Putamen (tissue), 1 donor: ENCODE data around the gene ST7.

Source experiments
- DNase-seq: peaks from one replicate; pipeline ENCODE4 v3.0.0-alpha.2; 2016; ENCODE audit warnings: low spot score

Gene ST7

GRCh38 chr7:117157241-117158209 is 204.2 kb downstream of the ST7 start:
- peak; percentile 65 for DNase-seq

GRCh38 chr7:117158941-117159697 is 205.8 kb downstream of the ST7 start:
- DNase-seq = no peak

- DNase-seq = no peak
Measured at GRCh38 chr7:117163101-117163500, 209.8 kb downstream of the ST7 start.

- no peak for DNase-seq
Measured at GRCh38 chr7:117164620-117165019, 211.3 kb downstream of the ST7 start.

GRCh38 chr7:117165656-117166055 is 212.4 kb downstream of the ST7 start:
- no peak for DNase-seq

- no peak for DNase-seq
Measured at GRCh38 chr7:117169907-117170306, 216.6 kb downstream of the ST7 start.

- DNase-seq = no peak
Measured at GRCh38 chr7:117171106-117171505, 217.8 kb downstream of the ST7 start.

GRCh38 chr7:117172283-117172682 is 219.0 kb downstream of the ST7 start:
- DNase-seq = no peak

GRCh38 chr7:117173035-117173770 is 219.9 kb downstream of the ST7 start:
- no peak for DNase-seq

- DNase-seq = no peak
Measured at GRCh38 chr7:117176206-117176605, 222.9 kb downstream of the ST7 start.

- no peak for DNase-seq
Measured at GRCh38 chr7:117178600-117178999, 225.3 kb downstream of the ST7 start.

- DNase-seq = no peak
Measured at GRCh38 chr7:117179701-117180100, 226.4 kb downstream of the ST7 start.

- DNase-seq = no peak
Measured at GRCh38 chr7:117183729-117184128, 230.4 kb downstream of the ST7 start.

- DNase-seq = no peak
Measured at GRCh38 chr7:117184367-117184766, 231.1 kb downstream of the ST7 start.

GRCh38 chr7:117185124-117185523 is 231.8 kb downstream of the ST7 start:
- no peak for DNase-seq

- no peak for DNase-seq
Measured at GRCh38 chr7:117186218-117187010, 233.1 kb downstream of the ST7 start.

GRCh38 chr7:117188376-117188775 is 235.1 kb downstream of the ST7 start:
- DNase-seq = no peak

- DNase-seq = no peak
Measured at GRCh38 chr7:117188949-117189592, 235.8 kb downstream of the ST7 start.

GRCh38 chr7:117190104-117190503 is 236.8 kb downstream of the ST7 start:
- peak; percentile 48 for DNase-seq

GRCh38 chr7:117190746-117191435 is 237.6 kb downstream of the ST7 start:
- DNase-seq = no peak
